ENCODE measurements around the gene TXNL4A. TPM values are rescaled to one million over a fixed set of nuclear protein-coding genes. Genes with fewer than 3 reads are reported as not detected.
A peak's percentile ranks its signal among the peaks of the same experiment; 100 is the strongest.

Gene TXNL4A
- total RNA-seq, 1 experiment from 2014 or later, result 416 TPM

DNA sequence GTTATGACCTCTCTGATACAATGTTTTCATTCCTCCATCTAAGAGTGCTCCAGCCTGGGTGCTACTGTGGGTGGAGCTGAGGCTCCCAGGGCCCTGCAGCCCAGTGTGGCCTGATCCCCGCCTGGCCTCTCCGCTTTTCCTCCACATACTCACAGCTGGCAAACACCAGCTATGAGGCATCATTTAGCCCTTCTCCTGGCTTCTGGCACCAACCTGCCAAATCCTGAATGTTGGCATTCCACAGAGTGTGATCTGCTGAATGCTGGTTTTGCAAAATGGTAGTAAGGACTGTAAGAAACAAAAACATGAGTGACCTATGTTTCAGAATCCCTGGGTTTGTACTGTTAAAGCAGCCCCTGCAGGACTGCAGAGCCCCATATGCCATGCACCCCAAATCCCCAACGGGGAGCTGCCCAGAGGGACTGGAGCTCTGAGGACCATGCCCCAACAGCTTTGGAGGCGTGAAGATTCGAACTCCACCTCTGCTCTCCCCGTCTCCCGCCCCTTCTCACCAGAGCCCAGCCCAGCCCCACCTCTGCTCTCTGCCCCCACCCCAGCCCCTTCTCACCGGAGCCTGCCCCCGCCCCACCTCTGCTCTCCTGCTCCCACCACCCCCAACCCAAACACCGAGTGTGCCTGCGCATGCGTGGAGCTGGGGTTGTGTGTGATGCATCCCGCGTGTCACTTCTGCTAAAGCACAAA lies 41.2 kb downstream of the TXNL4A start:
- no peak for TF ChIP-seq TCF7L2 (IDR thresholded peaks at IDR 0.05; ENCODE audit: low read depth, low read length)
- TF ChIP-seq, protein P1, sequence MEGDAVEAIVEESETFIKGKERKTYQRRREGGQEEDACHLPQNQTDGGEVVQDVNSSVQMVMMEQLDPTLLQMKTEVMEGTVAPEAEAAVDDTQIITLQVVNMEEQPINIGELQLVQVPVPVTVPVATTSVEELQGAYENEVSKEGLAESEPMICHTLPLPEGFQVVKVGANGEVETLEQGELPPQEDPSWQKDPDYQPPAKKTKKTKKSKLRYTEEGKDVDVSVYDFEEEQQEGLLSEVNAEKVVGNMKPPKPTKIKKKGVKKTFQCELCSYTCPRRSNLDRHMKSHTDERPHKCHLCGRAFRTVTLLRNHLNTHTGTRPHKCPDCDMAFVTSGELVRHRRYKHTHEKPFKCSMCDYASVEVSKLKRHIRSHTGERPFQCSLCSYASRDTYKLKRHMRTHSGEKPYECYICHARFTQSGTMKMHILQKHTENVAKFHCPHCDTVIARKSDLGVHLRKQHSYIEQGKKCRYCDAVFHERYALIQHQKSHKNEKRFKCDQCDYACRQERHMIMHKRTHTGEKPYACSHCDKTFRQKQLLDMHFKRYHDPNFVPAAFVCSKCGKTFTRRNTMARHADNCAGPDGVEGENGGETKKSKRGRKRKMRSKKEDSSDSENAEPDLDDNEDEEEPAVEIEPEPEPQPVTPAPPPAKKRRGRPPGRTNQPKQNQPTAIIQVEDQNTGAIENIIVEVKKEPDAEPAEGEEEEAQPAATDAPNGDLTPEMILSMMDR (IDR thresholded peaks at IDR 0.05), result no peak
- TF ChIP-seq, protein P2, sequence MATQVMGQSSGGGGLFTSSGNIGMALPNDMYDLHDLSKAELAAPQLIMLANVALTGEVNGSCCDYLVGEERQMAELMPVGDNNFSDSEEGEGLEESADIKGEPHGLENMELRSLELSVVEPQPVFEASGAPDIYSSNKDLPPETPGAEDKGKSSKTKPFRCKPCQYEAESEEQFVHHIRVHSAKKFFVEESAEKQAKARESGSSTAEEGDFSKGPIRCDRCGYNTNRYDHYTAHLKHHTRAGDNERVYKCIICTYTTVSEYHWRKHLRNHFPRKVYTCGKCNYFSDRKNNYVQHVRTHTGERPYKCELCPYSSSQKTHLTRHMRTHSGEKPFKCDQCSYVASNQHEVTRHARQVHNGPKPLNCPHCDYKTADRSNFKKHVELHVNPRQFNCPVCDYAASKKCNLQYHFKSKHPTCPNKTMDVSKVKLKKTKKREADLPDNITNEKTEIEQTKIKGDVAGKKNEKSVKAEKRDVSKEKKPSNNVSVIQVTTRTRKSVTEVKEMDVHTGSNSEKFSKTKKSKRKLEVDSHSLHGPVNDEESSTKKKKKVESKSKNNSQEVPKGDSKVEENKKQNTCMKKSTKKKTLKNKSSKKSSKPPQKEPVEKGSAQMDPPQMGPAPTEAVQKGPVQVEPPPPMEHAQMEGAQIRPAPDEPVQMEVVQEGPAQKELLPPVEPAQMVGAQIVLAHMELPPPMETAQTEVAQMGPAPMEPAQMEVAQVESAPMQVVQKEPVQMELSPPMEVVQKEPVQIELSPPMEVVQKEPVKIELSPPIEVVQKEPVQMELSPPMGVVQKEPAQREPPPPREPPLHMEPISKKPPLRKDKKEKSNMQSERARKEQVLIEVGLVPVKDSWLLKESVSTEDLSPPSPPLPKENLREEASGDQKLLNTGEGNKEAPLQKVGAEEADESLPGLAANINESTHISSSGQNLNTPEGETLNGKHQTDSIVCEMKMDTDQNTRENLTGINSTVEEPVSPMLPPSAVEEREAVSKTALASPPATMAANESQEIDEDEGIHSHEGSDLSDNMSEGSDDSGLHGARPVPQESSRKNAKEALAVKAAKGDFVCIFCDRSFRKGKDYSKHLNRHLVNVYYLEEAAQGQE (IDR thresholded peaks at IDR 0.05; ENCODE audit: insufficient read depth in 1 of 2, low read depth in 2 of 2, low read length in 1 of 2), result no peak
- no peak for TF ChIP-seq POLR2AphosphoS5 (IDR thresholded peaks at IDR 0.05; ENCODE audit: low read depth, low read length)
- no peak for TF ChIP-seq SIN3A (IDR thresholded peaks at IDR 0.05; ENCODE audit: borderline replicate concordance, insufficient read depth, low read depth, low read length)
- Histone ChIP-seq H3K4me1 (ENCODE audit: control insufficient read depth, insufficient read depth, low read length) (peaks cover 30% of the 10 kb centered on the region), H3K36me3 (ENCODE audit: control insufficient read depth, insufficient read depth, low read length) (no peaks in the 10 kb centered on the region; the same call in 1 of the 2 replicates), H3K27ac (ENCODE audit: low read length) (no peak overlapping the region), H3K4me3 (ENCODE audit: low read depth in 2 of 2, low read length in 2 of 2) (no peak overlapping the region), H3K27me3 (ENCODE audit: control insufficient read depth, insufficient read depth, low read length) (no peaks in the 10 kb centered on the region), H3K9me3 (ENCODE audit: control insufficient read depth, insufficient read depth, low read depth, low read length) (no peaks in the 10 kb centered on the region)
- no TSS peak for BruUV-seq (replicated peaks)
- intact Hi-C loops (cut with micrococcal nuclease; ENCODE audit: unreplicated experiment) (no loop called here), in situ Hi-C loops (cut with HindIII; ENCODE audit: low pct_unique_long_range_greater_than_20kb, low sequenced_read_pairs) (no loop called here)
- no peak for ATAC-seq
- DNase-seq (ENCODE audit: low read depth, low spot score), result no peak
- POLR2A ChIA-PET, result no interaction called here
- CTCF ChIA-PET, result no interaction called here

DNA sequence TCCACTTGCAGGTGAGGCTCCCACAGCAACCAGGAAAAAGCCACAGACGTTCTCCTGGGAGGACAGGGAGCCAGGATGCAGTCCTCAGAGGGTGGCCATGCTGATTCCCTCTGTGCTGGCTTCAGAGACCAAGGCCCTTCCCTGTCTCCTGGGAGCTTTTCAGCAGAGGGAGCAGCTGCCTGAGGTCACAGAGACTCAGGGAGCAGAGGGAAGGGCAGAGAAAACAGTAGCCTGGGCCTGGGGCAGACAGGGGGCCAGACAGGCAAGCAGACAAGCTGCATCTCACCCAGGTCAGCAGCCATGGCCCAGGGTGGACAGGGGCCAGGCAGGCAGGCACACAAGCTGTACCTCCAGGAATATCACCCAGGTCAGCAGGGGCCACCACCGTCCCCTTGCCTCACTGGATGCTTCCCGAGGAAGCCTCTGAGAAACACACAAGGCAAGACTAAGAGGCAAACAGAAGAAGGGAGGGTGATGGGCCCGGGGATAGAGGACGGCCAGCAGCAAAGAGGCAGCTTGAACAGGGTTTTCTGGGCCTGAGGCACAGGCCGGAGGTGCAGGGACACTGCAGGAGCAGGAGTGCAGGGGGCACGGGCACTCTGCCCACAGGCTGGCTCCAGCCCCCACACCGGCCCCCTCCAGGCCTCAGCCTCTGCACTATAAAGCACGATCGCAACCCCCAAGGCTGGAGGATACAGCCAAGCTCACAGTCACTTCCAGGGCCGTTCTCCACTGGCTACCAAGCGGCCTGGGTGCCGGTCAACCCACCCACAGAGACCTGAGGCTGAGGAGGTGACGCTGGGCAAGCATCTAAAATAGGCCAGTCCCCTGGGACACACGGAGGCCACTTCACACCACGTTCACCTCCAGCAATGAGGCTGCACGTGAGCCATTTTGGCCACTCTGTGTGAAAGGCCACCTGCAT lies 43.0 kb downstream of the TXNL4A start:
- no peaks in the 10 kb centered on the region for H3K27me3 ChIP-seq (ENCODE audit: control insufficient read depth, insufficient read depth, low read length)
- intact Hi-C loops (cut with micrococcal nuclease; ENCODE audit: unreplicated experiment), result no loop called here
- CTCF ChIA-PET, result no interaction called here
- no peak overlapping the region for H3K4me3 ChIP-seq (ENCODE audit: low read depth in 2 of 2, low read length in 2 of 2)
- no peaks in the 10 kb centered on the region; the same call in 1 of the 2 replicates for H3K36me3 ChIP-seq (ENCODE audit: control insufficient read depth, insufficient read depth, low read length)
- TF ChIP-seq, protein P1 (IDR thresholded peaks at IDR 0.05), result no peak
- TF ChIP-seq POLR2AphosphoS5 (IDR thresholded peaks at IDR 0.05; ENCODE audit: low read depth, low read length), result no peak
- TF ChIP-seq, protein P2 (IDR thresholded peaks at IDR 0.05; ENCODE audit: insufficient read depth in 1 of 2, low read depth in 2 of 2, low read length in 1 of 2), result no peak
- no peak for TF ChIP-seq SIN3A (IDR thresholded peaks at IDR 0.05; ENCODE audit: borderline replicate concordance, insufficient read depth, low read depth, low read length)
- no peak for TF ChIP-seq TCF7L2 (IDR thresholded peaks at IDR 0.05; ENCODE audit: low read depth, low read length)
- ATAC-seq (peak; percentile 50), DNase-seq (ENCODE audit: low read depth, low spot score) (no peak)
- in situ Hi-C loops (cut with HindIII; ENCODE audit: low pct_unique_long_range_greater_than_20kb, low sequenced_read_pairs), result no loop called here
- no peaks in the 10 kb centered on the region for H3K9me3 ChIP-seq (ENCODE audit: control insufficient read depth, insufficient read depth, low read depth, low read length)
- POLR2A ChIA-PET, result interaction anchor here (0.6 kb wide), 1 partner anchor 175 kb away, joined by 4 read pairs; no protein-coding TSS in a partner anchor
- BruUV-seq (replicated peaks), result no TSS peak
- peak overlapping the region; percentile 10; the same call in 1 of the 2 replicates for H3K27ac ChIP-seq (ENCODE audit: low read length)
- H3K4me1 ChIP-seq (ENCODE audit: control insufficient read depth, insufficient read depth, low read length), result peaks cover 28% of the 10 kb centered on the region
